IPS-15b (cell line): ENCODE results near the gene GABRR2.
"Not testable (repeated sequence)": the region's sequence is repeated elsewhere in the genome, so short reads cannot be mapped to it uniquely, and the experiment has no call there.

Source experiments
- H3K27me3 ChIP-seq: one replicate; pipeline ENCODE4 v1.6.1; 2013; ENCODE audit warnings: low read length; ENCODE audit not compliant: control insufficient read depth, insufficient read depth
- H3K36me3 ChIP-seq: one replicate; pipeline ENCODE4 v1.6.1; 2013; ENCODE audit warnings: low read length; ENCODE audit not compliant: control insufficient read depth, insufficient read depth
- H3K4me1 ChIP-seq: one replicate; pipeline ENCODE4 v1.6.1; 2013; ENCODE audit warnings: mild to moderate bottlenecking, low read length; ENCODE audit not compliant: control insufficient read depth, insufficient read depth
- H3K4me3 ChIP-seq: one replicate; pipeline ENCODE4 v1.5.1; 2013; ENCODE audit warnings: low read depth, low read length
- H3K9ac ChIP-seq: one replicate; pipeline ENCODE4 v1.6.1; 2013; ENCODE audit warnings: low read depth, mild to moderate bottlenecking, low read length
- H3K9me3 ChIP-seq: one replicate; pipeline ENCODE4 v1.6.1; 2013; ENCODE audit warnings: mild to moderate bottlenecking, low read length; ENCODE audit not compliant: control insufficient read depth, insufficient read depth

The GABRR2 gene

GRCh38 chr6:89302195-89302770 is 12.8 kb downstream of the GABRR2 start:
- Histone ChIP-seq H3K9ac (no peak overlapping the region), H3K4me1 (no peaks in the 10 kb centered on the region), H3K27me3 (no peaks in the 10 kb centered on the region), H3K36me3 (no peaks in the 10 kb centered on the region), H3K4me3 (no peak overlapping the region), H3K9me3 (no peaks in the 10 kb centered on the region)

- Histone ChIP-seq H3K4me3 (no peak overlapping the region), H3K9ac (no peak overlapping the region), H3K4me1 (no peaks in the 10 kb centered on the region), H3K9me3 (no peaks in the 10 kb centered on the region), H3K27me3 (no peaks in the 10 kb centered on the region), H3K36me3 (no peaks in the 10 kb centered on the region)
These were observed 13.4 kb downstream of the GABRR2 start for GRCh38 chr6:89301586-89302194.

GRCh38 chr6:89299466-89299850 is 15.6 kb downstream of the GABRR2 start:
- Histone ChIP-seq H3K4me3 (no peak overlapping the region), H3K27me3 (no peaks in the 10 kb centered on the region), H3K4me1 (no peaks in the 10 kb centered on the region), H3K9ac (no peak overlapping the region), H3K9me3 (no peaks in the 10 kb centered on the region), H3K36me3 (no peaks in the 10 kb centered on the region)

GRCh38 chr6:89298680-89299465 is 16.2 kb downstream of the GABRR2 start:
- Histone ChIP-seq H3K27me3 (no peaks in the 10 kb centered on the region), H3K9ac (no peak overlapping the region), H3K36me3 (no peaks in the 10 kb centered on the region), H3K4me3 (no peak overlapping the region), H3K9me3 (no peaks in the 10 kb centered on the region), H3K4me1 (no peaks in the 10 kb centered on the region)

GRCh38 chr6:89297695-89298351 is 17.3 kb downstream of the GABRR2 start:
- Histone ChIP-seq H3K4me1 (no peaks in the 10 kb centered on the region), H3K27me3 (no peaks in the 10 kb centered on the region), H3K9ac (no peak overlapping the region), H3K36me3 (no peaks in the 10 kb centered on the region), H3K9me3 (no peaks in the 10 kb centered on the region), H3K4me3 (no peak overlapping the region)

GRCh38 chr6:89295981-89296380 is 19.1 kb downstream of the GABRR2 start:
- Histone ChIP-seq H3K4me3 (no peak overlapping the region), H3K9ac (no peak overlapping the region)

GRCh38 chr6:89295116-89295515 is 20.0 kb downstream of the GABRR2 start:
- H3K4me3 ChIP-seq, H3K27me3 ChIP-seq, H3K36me3 ChIP-seq, H3K9me3 ChIP-seq, H3K4me1 ChIP-seq, H3K9ac ChIP-seq: not testable (repeated sequence)

More at GRCh38 chr6:89295981-89296380, 19.1 kb downstream of the GABRR2 start:
- Histone ChIP-seq H3K9me3 (no peaks in the 10 kb centered on the region), H3K4me1 (no peaks in the 10 kb centered on the region), H3K27me3 (no peaks in the 10 kb centered on the region), H3K36me3 (no peaks in the 10 kb centered on the region)

GRCh38 chr6:89291256-89291819 is 23.8 kb downstream of the GABRR2 start:
- H3K9me3 ChIP-seq, result no peaks in the 10 kb centered on the region
- H3K27me3 ChIP-seq, result no peaks in the 10 kb centered on the region
- H3K9ac ChIP-seq, result no peak overlapping the region
- no peak overlapping the region for H3K4me3 ChIP-seq
- no peaks in the 10 kb centered on the region for H3K4me1 ChIP-seq
- no peaks in the 10 kb centered on the region for H3K36me3 ChIP-seq

- Histone ChIP-seq H3K9ac (no peak overlapping the region), H3K27me3 (no peaks in the 10 kb centered on the region), H3K36me3 (no peaks in the 10 kb centered on the region), H3K9me3 (no peaks in the 10 kb centered on the region), H3K4me1 (no peaks in the 10 kb centered on the region), H3K4me3 (no peak overlapping the region)
These were observed 24.5 kb downstream of the GABRR2 start for GRCh38 chr6:89290401-89291155.

- Histone ChIP-seq H3K4me1 (no peaks in the 10 kb centered on the region), H3K9me3 (no peaks in the 10 kb centered on the region), H3K36me3 (no peaks in the 10 kb centered on the region), H3K4me3 (no peak overlapping the region), H3K27me3 (no peaks in the 10 kb centered on the region), H3K9ac (no peak overlapping the region)
These were observed 25.4 kb downstream of the GABRR2 start for GRCh38 chr6:89289710-89290109.

GRCh38 chr6:89287351-89288028 is 27.6 kb downstream of the GABRR2 start:
- Histone ChIP-seq H3K27me3 (no peaks in the 10 kb centered on the region), H3K4me3 (no peak overlapping the region), H3K36me3 (no peaks in the 10 kb centered on the region), H3K9ac (no peak overlapping the region), H3K4me1 (no peaks in the 10 kb centered on the region), H3K9me3 (no peaks in the 10 kb centered on the region)
